GM13976 (cell line): ENCODE measurements around the gene DUOXA2.

ENCODE experiments used
- DNase-seq: peaks from one replicate; pipeline ENCODE4 v3.0.0; 2012; ENCODE audit warnings: low spot score
- CTCF ChIP-seq: IDR thresholded peaks from 2 replicates; pipeline ENCODE4 v1.5.1; 2012; ENCODE audit warnings: borderline replicate concordance, mild to moderate bottlenecking; ENCODE audit not compliant: insufficient read depth; ENCODE audit errors: extremely low read depth, missing control alignments, control extremely low read depth
- in situ Hi-C: fragments of 300-500 bp; cut with MboI; formaldehyde crosslinking; loops from one replicate; pipeline ENCODE4 v1.12.0; 2022; ENCODE audit warnings: low sequenced_read_pairs, mixed read lengths, inconsistent platforms; ENCODE audit not compliant: unreplicated experiment

Gene DUOXA2

GRCh38 chr15:45139770-45140169, 25.6 kb downstream of the DUOXA2 start:
- no peak for DNase-seq
- no peak for TF ChIP-seq CTCF
- in situ Hi-C loops = no loop called here

- no peak for TF ChIP-seq CTCF
- no peak for DNase-seq
- in situ Hi-C loops = no loop called here
Observed at GRCh38 chr15:45140557-45141250, 26.6 kb downstream of the DUOXA2 start.

GRCh38 chr15:45141386-45141785, 27.3 kb downstream of the DUOXA2 start:
- TF ChIP-seq CTCF = no peak
- in situ Hi-C loops = no loop called here
- no peak for DNase-seq

- no peak for TF ChIP-seq CTCF
- in situ Hi-C loops = no loop called here
Observed at GRCh38 chr15:45143056-45143455, 28.9 kb downstream of the DUOXA2 start.

GRCh38 chr15:45143946-45144345, 29.8 kb downstream of the DUOXA2 start:
- no peak for DNase-seq
- in situ Hi-C loops = no loop called here
- TF ChIP-seq CTCF = no peak

More at GRCh38 chr15:45143056-45143455, 28.9 kb downstream of the DUOXA2 start:
- DNase-seq = no peak

- in situ Hi-C loops = no loop called here
- DNase-seq = no peak
- no peak for TF ChIP-seq CTCF
Observed at GRCh38 chr15:45144775-45145174, 30.6 kb downstream of the DUOXA2 start.
